IMR-90 (cell line): ENCODE results near the gene TTC31. TPM values are rescaled to one million over a fixed set of nuclear protein-coding genes. Genes with fewer than 3 reads are reported as not detected.
A peak's percentile ranks its signal among the peaks of the same experiment; 100 is the strongest.
"Not testable (repeated sequence)": the region's sequence is repeated elsewhere in the genome, so short reads cannot be mapped to it uniquely, and the experiment has no call there.

Source experiments
- ATAC-seq: fragments of 200-7000 bp; cut with Tn5 transposase; 2 replicates; pipeline ENCODE4 v1.9.1; 2020; ENCODE audit warnings: low read depth, mild to moderate bottlenecking, moderate library complexity
- BruUV-seq: library from RNA; stranded (reverse); fragments of 400-500 nt; replicated peaks from 2 replicates; lab custom pipeline; 2021; lab: Mats Ljungman, UMichigan
- CTCF ChIA-PET: fragments of 300-600 bp; formaldehyde crosslinking; extraction: SDS; loops from one replicate; lab custom pipeline; 2021; ENCODE audit warnings: antibody characterized with exemption; lab: Yijun Ruan, JAX
- POLR2A ChIA-PET: fragments of 300-600 bp; sonication (Branson Sonifier 250); formaldehyde crosslinking; loops from one replicate; lab custom pipeline; 2022; ENCODE audit warnings: antibody characterized with exemption; ENCODE audit not compliant: unreplicated experiment; lab: Charles Lee
- DNase-seq: peaks from one replicate; pipeline ENCODE4 v3.0.0; 2013
- H2AFZ ChIP-seq: replicated peaks from 2 replicates; pipeline ENCODE3; 2013; ENCODE audit warnings: low read length, mild to moderate bottlenecking; ENCODE audit not compliant: poor library complexity
- H2AK5ac ChIP-seq: 2 replicates; pipeline ENCODE4 v1.6.1; 2013; ENCODE audit warnings: low read depth, low read length, inconsistent platforms
- H2AK9ac ChIP-seq: replicated peaks from 2 replicates; pipeline ENCODE3; 2013; ENCODE audit warnings: mild to moderate bottlenecking, low read depth, low read length, moderate library complexity; ENCODE audit not compliant: poor library complexity
- H2BK120ac ChIP-seq: 2 replicates; pipeline ENCODE4 v1.6.1; 2013; ENCODE audit warnings: low read depth, low read length, inconsistent platforms
- H2BK15ac ChIP-seq: 3 replicates; pipeline ENCODE4 v1.6.1; 2013; ENCODE audit warnings: low read depth, low read length, inconsistent platforms
- H2BK20ac ChIP-seq: 2 replicates; pipeline ENCODE4 v1.6.1; 2013; ENCODE audit warnings: low read depth, mild to moderate bottlenecking, inconsistent platforms, low read length, moderate library complexity
- H2BK5ac ChIP-seq: 2 replicates; pipeline ENCODE4 v1.6.1; 2013; ENCODE audit warnings: mild to moderate bottlenecking, low read depth, low read length, inconsistent platforms; ENCODE audit not compliant: poor library complexity, severe bottlenecking
- H3K14ac ChIP-seq: replicated peaks from 2 replicates; pipeline ENCODE4 v1.6.1; 2013; ENCODE audit warnings: low read depth, low read length, inconsistent platforms
- H3K18ac ChIP-seq: 2 replicates; pipeline ENCODE4 v1.6.1; 2013; ENCODE audit warnings: low read depth, low read length, control low read depth
- H3K23ac ChIP-seq: 2 replicates; pipeline ENCODE4 v1.6.1; 2013; ENCODE audit warnings: low read depth, low read length, inconsistent platforms
- H3K27ac ChIP-seq: 2 replicates; pipeline ENCODE4 v1.5.1; 2013; ENCODE audit warnings: mild to moderate bottlenecking, control low read depth, low read length; ENCODE audit not compliant: insufficient read depth
- H3K27me3 ChIP-seq: 2 replicates; pipeline ENCODE4 v1.6.1; 2013; ENCODE audit warnings: low read length; ENCODE audit not compliant: control insufficient read depth, insufficient read depth
- H3K36me3 ChIP-seq: 2 replicates; pipeline ENCODE4 v1.6.1; 2013; ENCODE audit warnings: low read length, mixed read lengths; ENCODE audit not compliant: control insufficient read depth, insufficient read depth
- H3K4ac ChIP-seq: 2 replicates; pipeline ENCODE4 v1.6.1; 2013; ENCODE audit warnings: low read depth, low read length, inconsistent platforms
- H3K4me1 ChIP-seq: 2 replicates; pipeline ENCODE4 v1.6.1; 2013; ENCODE audit warnings: low read length, mixed read lengths; ENCODE audit not compliant: control insufficient read depth, insufficient read depth
- H3K4me2 ChIP-seq: 2 replicates; pipeline ENCODE4 v1.6.1; 2013; ENCODE audit warnings: low read depth, mild to moderate bottlenecking, control low read depth, low read length, moderate library complexity
- H3K4me3 ChIP-seq: 2 replicates; pipeline ENCODE4 v1.5.1; 2013; ENCODE audit warnings: low read depth, mild to moderate bottlenecking, control low read depth, low read length, moderate library complexity; ENCODE audit not compliant: insufficient read depth
- H3K56ac ChIP-seq: 2 replicates; pipeline ENCODE4 v1.6.1; 2013; ENCODE audit warnings: low read length, inconsistent platforms; ENCODE audit not compliant: insufficient read depth; ENCODE audit errors: extremely low read depth
- H3K79me1 ChIP-seq, 2 experiments: 2 replicates each; pipeline ENCODE4 v1.6.1; 2013; ENCODE audit warnings: low read length in 2 of 2, inconsistent platforms in 1 of 2, low read depth in 1 of 2
- H3K9ac ChIP-seq: 2 replicates; pipeline ENCODE4 v1.6.1; 2013; ENCODE audit warnings: low read depth, low read length, control low read depth
- H3K9me1 ChIP-seq: 2 replicates; pipeline ENCODE4 v1.6.1; 2013; ENCODE audit warnings: low read length, inconsistent platforms; ENCODE audit not compliant: insufficient read depth
- H3K9me3 ChIP-seq: 2 replicates; pipeline ENCODE4 v1.6.1; 2013; ENCODE audit warnings: low read length; ENCODE audit not compliant: control insufficient read depth, insufficient read depth
- H4K20me1 ChIP-seq: 2 replicates; pipeline ENCODE4 v1.6.1; 2013; ENCODE audit warnings: low read length, inconsistent platforms; ENCODE audit not compliant: insufficient read depth
- H4K5ac ChIP-seq: 2 replicates; pipeline ENCODE4 v1.6.1; 2013; ENCODE audit warnings: mild to moderate bottlenecking, low read depth, low read length, control low read depth
- H4K8ac ChIP-seq, 2 experiments: 2 replicates each; pipeline ENCODE4 v1.6.1; 2013; ENCODE audit warnings: low read depth in 2 of 2, low read length in 2 of 2, control low read depth in 1 of 2, inconsistent platforms in 1 of 2
- H4K91ac ChIP-seq: 2 replicates; pipeline ENCODE4 v1.6.1; 2013; ENCODE audit warnings: low read depth, low read length, inconsistent platforms; ENCODE audit not compliant: insufficient read depth
- WGBS, 2 experiments: methylation state at CpG; one replicate each; pipeline versions ENCODE4 v1.1.5 to v1.1.7; 2013; ENCODE audit warnings: missing lambda C conversion rate in 2 of 2; ENCODE audit not compliant: insufficient read length in 1 of 2; ENCODE audit errors: extremely low coverage in 2 of 2; 5-methylcytosine and 5-hydroxymethylcytosine counted together
- dilution Hi-C: fragments of 300-500 bp; cut with HindIII; formaldehyde crosslinking; loops from one replicate; pipeline ENCODE4 v1.14.3; 2018; ENCODE audit warnings: low sequenced_read_pairs; ENCODE audit not compliant: unreplicated experiment
- in situ Hi-C: fragments of 300-500 bp; cut with MboI; formaldehyde crosslinking; loops from 3 replicates; pipeline ENCODE4 v1.14.3; 2019; ENCODE audit warnings: low sequenced_read_pairs, inconsistent platforms, mixed read lengths
- intact Hi-C: fragments of 100-400 bp; cut with micrococcal nuclease; formaldehyde crosslinking; loops from 2 replicates; pipeline ENCODE4 v1.10.0; 2022
- polyA plus RNA-seq, 3 experiments: library from polyadenylated mRNA; depleted of rRNA; stranded (reverse); fragments of >200 nt; gene quantifications; 2 replicates each; pipeline ENCODE4 v1.2.3, GENCODE V29; 2012; ENCODE audit warnings: low replicate concordance in 1 of 3
- total RNA-seq: library from RNA; depleted of rRNA; stranded (reverse); fragments of >200 nt; gene quantifications from 2 replicates; pipeline ENCODE4 v1.2.3, GENCODE V29; 2012

The TTC31 gene
- total and polyA plus RNA-seq, 2 of the 4 experiments (the other 2 are of a cell fraction): 6.3 to 18.8 TPM

- Histone ChIP-seq H3K4me3 (peak overlapping the region; percentile 80), H3K36me3 (peaks cover 10% of the 10 kb centered on the region), H2AK5ac (0 out of 2 replicates have a peak overlapping the region, but pooled peaks have one; percentile 6), H2AK9ac (peak overlapping the region; percentile 99), H3K9ac (peak overlapping the region; percentile 73), H3K27ac (peak overlapping the region; percentile 44; the same call in 1 of the 2 replicates), H4K5ac (peak overlapping the region; percentile 8), H3K4me1 (peaks cover 16% of the 10 kb centered on the region), H3K4me2 (peak overlapping the region; percentile 75), H3K23ac (peak overlapping the region; percentile 62), H4K8ac (peak overlapping the region; percentile 79 to 100; a peak in 3 of 4 replicates), H3K14ac (peak overlapping the region; percentile 83; the same call in 1 of the 2 replicates), H2BK120ac (peak overlapping the region; percentile 16; the same call in 1 of the 2 replicates), H2AFZ (peak overlapping the region; percentile 100), H4K91ac (peak overlapping the region; percentile 77), H3K4ac (peak overlapping the region; percentile 97), H3K79me1 (peaks cover 24 to 60% of the 10 kb centered on the region in 2 experiments)
- DNase-seq, dilution Hi-C loops, H4K20me1 ChIP-seq, H3K56ac ChIP-seq, H3K18ac ChIP-seq, H2BK20ac ChIP-seq, BruUV-seq, H3K9me1 ChIP-seq, H2BK5ac ChIP-seq, H3K27me3 ChIP-seq, ATAC-seq, H3K9me3 ChIP-seq, H2BK15ac ChIP-seq: not testable (repeated sequence)
- in situ Hi-C loops: loop anchor here (5.0 to 25.0 kb wide), 2 partner anchors 94 to 379 kb away; no protein-coding TSS in a partner anchor
- CTCF ChIA-PET: interaction anchor here (0.7 to 3.4 kb wide), 3 partner anchors 49 to 105 kb away, joined by 3 to 17 read pairs (median 3); no protein-coding TSS in a partner anchor
- 91% methylated on average over 5 of the region's 19 CpGs; no CpG with 5 or more reads in 1 of the 2 experiments for WGBS, 2 experiments
- POLR2A ChIA-PET: interaction anchor here (0.6 kb wide), 1 partner anchor 31 kb away, joined by 3 read pairs; the partner anchor contains the start of gene TLX2
- intact Hi-C loops: loop anchor here (1.0 kb wide), 3 partner anchors 29 to 104 kb away; partner anchors contain the start of genes AUP1 and HTRA2
These were observed 839 bp downstream of the TTC31 start for GRCh38 chr2:74483675-74484164.
